Measurements from ENCODE around the gene CTDP1.
"Not testable (repeated sequence)": the region's sequence is repeated elsewhere in the genome, so short reads cannot be mapped to it uniquely, and the experiment has no call there.

Gene CTDP1

DNA sequence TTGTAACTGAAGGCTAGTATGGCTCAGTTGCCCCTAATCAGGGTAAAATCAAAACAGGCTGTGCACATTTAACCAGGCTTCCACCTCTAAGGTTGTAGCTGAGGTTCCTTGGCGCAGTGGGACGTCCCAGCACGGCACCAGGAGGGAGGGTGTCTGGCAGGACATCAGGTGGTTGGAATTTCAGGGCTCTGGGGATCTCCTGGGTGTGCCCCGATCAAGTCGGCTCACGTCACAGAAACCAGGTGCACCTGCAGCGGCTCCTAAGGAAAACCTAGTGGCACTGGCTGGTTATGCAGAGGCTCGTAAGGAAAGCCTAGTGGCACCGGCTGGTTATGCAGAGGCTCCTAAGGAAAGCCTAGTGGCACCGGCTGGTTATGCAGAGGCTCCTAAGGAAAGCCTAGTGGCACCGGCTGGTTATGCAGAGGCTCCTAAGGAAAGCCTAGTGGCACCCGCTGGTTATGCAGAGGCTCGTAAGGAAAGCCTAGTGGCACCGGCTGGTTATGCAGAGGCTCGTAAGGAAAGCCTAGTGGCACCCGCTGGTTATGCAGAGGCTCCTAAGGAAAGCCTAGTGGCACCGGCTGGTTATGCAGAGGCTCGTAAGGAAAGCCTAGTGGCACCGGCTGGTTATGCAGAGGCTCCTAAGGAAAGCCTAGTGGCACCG is 72.4 kb downstream of the CTDP1 start:
- H3K27ac ChIP-seq, H3K4me3 ChIP-seq: not testable (repeated sequence)

DNA sequence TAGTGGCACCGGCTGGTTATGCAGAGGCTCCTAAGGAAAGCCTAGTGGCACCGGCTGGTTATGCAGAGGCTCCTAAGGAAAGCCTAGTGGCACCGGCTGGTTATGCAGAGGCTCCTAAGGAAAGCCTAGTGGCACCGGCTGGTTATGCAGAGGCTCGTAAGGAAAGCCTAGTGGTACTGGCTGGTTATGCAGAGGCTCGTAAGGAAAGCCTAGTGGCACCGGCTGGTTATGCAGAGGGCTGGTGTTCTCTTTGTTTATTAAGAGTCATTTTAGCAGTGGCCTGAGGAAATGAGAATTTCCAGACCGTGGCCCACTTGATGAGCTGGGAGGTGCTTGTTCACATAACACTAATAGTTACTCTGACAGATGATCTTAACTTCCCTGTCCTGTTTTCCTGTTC is 73.3 kb downstream of the CTDP1 start:
- H3K4me3 ChIP-seq, H3K27ac ChIP-seq: not testable (repeated sequence)

DNA sequence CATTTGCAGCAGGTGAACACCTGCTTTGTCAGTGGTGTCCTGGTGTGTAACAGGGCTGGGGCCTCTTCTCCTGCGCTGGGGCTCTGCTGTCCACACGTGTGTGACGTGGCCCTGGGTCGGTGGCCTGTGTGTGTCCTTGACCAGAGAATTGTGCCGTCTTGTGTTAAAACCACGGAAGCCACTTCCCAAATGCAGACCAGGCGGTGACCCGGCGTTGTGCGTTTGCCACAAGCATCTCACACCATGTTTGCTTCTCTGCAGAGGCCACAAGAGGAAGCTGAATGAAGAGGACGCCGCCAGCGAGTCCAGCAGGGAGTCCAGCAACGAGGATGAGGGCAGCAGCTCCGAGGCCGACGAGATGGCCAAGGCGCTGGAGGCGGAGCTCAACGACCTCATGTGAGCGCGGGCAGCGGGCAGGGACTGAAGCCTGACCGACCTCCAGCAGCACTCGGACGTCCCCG is 73.8 kb downstream of the CTDP1 start:
- Histone ChIP-seq H3K27ac (no peak overlapping the region), H3K4me3 (no peak overlapping the region)

DNA sequence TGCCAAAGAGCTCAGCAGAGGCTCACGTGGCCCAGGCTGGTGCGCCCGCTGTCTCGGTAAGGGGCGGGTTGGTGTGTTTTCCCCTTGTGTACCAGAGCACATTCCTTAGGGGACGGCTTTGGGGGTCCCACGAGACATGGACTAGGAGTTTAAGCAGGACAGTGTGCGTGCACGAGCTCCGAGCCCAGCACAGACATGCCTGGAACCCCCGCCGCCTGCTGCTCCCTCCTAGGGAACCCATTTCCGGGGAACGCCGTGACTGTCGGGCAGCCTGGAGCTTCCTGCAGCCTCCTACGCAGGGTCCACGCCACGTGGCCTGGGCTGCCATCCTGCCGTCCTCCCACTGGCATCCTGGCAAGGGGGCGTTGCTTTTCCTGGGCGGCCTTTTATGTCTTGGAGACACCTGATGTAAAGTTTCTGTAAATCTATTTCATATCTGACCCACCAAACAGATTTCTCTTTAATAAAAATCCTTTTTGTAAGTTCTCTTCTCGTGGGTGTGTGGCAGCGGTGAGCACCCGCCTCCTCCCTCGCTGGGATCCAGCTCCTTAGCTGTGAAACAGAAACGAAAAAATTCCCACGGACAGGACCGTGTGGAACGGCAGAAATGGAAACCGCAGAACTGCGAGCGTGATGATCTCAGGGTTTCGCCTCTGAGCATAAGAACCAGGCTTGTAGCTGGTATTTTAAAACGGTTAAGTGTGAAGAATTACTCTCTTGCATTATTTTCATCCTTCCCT is 74.6 kb downstream of the CTDP1 start:
- no peak overlapping the region for H3K27ac ChIP-seq
- no peak overlapping the region for H3K4me3 ChIP-seq

DNA sequence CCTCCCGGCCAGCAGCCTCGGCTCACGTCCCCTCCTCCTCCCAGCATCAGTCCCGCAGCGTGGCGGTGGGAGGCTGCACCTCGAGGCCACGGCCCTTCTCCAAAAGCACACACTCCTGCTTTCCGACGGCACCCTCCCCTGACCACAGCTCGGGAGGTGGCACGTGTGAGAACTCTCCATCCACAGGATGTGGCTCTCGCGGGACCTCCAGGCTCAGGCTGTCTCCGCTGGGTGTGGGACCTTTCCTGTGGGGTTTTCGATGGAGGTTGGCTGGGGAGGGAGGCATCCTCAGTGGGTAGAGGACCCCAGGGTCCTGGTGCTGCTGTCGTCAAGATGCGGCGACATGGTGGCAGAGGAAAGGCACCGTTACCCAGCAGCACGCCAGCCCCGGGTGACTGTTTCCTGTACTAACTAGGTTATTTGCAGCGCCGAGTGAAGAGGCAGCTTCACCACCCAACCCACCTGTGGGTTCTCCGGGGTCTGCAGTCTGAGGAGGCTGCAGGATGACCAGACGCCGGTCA is 75.3 kb downstream of the CTDP1 start:
- H3K4me3 ChIP-seq: no peak overlapping the region

DNA sequence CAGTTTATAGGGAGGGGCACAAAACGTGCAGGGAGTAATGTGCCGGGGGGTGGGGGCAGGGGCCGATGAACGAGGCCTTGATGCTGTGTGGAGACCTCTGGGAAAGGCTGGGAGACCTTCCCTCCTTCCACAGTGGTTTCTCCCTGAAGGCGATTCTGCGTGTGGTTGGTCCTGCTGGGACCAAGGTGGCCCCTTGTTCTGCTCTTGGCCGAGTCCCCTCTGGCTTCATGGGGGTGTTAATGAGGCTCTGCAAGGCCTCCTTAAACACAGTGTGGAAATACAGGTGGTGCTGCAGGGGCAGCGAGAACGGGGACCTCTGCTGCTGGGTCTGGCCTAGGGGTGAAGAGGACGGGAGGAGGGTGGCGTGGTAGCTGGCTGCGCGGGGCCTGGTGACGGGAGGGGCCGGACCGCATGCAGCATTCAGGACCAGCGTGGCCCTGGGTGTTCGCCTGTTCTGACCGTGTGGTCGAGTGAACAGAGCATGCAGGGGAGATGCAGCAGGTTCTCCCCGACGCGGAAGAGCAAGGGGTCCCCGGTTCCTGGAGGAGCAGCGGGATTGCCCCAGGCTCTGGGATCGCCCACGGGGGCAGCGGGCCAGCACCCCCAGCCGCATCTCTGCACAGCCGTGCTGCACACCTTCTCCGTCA is 76.0 kb downstream of the CTDP1 start:
- Histone ChIP-seq H3K27ac (no peak overlapping the region), H3K4me3 (no peak overlapping the region)

More for the DNA sequence above, 75.3 kb downstream of the CTDP1 start:
- no peak overlapping the region for H3K27ac ChIP-seq

DNA sequence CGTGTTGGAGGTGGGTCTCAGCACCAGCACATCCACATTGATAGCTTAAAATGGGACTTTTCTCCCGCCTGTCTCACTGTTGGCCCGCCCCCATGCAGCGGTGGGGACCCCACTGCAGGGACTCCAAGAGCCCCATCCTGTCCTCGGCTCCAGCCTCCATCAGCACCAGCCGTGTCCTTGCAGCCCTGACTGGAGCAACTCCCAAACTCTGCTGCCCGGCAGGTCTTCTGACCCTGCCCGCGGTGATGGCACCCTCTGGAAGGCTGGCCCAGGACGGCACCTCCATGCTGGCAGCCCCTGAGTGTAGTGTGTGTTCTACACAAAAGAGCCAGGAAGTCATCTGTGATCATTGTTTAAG is 76.5 kb downstream of the CTDP1 start:
- Histone ChIP-seq H3K27ac (no peak overlapping the region), H3K4me3 (no peak overlapping the region)

DNA sequence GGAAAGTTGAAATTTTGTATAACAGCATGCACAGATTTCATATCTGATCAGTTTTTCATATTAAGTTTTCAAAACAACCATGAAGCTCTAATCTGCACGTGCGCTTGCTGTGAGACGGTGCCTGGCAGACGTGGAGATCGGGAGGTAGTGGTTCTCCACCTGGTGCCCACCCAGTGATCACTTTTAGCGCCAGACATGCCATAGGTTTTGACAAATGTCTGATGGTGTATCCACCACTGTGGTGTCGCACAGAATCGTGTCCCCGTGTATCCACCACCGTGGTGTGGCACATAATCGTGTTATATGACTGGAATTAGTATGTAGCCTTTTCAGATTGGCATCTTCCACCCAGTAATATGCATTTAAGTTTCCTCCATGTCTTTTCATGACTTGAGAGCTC is 77.2 kb downstream of the CTDP1 start:
- no peak overlapping the region for H3K27ac ChIP-seq
- H3K4me3 ChIP-seq: no peak overlapping the region

DNA sequence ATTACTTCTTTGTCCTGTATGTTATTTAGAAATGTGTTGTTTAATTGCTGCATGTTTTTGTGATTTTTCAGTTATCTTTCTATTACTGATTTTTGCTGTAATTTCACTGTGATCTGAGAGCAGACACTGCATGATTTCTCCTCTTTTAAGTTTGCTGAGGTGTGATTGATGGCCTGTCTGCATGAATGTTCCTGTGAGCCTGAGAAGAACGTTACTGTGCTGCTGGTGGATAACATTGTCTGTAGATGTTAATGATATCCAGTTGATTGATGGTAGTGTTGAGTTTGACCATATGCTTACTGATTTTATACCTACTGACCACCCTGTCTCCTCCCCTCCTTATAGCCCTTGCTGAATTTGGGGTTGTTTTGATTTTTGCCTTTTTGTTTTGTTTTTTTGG is 80.7 kb downstream of the CTDP1 start:
- Histone ChIP-seq H3K27ac (no peak overlapping the region), H3K4me3 (no peak overlapping the region)

DNA sequence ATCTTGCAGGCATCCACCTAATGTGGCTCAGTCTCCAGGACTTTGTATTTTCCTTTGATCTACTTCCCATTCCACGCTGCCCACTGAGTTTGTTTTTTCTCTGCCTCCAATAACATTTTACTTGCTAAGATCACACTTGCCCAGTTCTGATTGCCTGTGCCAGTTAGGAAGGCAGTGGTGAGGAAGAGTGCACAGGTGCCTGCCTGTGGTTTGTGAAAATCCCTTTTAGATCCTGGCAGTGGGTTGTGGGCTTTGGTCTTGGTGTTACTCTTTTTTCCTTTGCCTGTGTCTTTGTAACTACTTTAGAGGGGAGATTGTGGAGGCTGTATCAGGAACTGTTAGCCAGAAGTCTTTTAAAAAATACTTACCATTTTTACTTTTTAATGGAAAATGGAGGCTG is 81.3 kb downstream of the CTDP1 start:
- H3K4me3 ChIP-seq: no peak overlapping the region
- no peak overlapping the region for H3K27ac ChIP-seq

DNA sequence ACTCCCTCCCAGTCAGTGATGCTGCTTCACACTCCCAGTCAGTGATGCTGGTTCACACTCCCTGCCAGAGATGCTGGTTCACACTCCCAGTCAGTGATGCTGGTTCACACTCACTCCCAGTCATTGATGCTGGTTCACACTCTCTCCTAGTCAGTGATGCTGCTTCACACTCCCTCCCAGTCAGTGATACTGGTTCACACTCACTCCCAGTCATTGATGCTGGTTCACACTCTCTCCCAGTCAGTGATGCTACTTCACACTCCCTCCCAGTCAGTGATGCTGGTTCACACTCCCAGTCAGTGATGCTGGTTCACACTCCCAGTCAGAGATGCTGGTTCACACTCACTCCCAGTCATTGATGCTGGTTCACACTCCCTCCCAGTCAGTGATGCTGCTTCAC is 83.8 kb downstream of the CTDP1 start:
- H3K27ac ChIP-seq: no peak overlapping the region
- no peak overlapping the region for H3K4me3 ChIP-seq

DNA sequence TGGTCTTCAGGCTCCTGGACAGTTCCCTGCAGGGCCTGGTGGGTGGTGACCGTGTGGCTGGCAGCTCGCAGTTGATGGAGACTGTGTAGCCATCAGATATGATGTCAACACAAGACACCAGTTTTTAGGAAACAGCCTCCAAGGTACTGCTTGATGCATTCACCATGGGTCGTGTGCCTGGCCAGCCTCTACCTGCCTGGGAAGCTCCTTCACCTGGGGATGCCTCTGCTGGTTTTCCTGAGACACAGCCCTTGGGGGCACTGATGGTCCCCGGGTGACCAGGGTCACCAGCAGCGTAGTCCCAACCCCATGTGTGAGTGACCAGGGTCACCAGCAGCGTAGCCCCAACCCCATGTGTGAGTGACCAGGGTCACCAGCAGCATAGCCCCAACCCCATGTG is 84.5 kb downstream of the CTDP1 start:
- Histone ChIP-seq H3K27ac (no peak overlapping the region), H3K4me3 (no peak overlapping the region)

GRCh38 chr18:79765491-79766245 is 86.1 kb downstream of the CTDP1 start:
- H3K4me3 ChIP-seq: no peak overlapping the region
- H3K27ac ChIP-seq: peak overlapping the region in 1 of 21 experiments; percentile 58

DNA sequence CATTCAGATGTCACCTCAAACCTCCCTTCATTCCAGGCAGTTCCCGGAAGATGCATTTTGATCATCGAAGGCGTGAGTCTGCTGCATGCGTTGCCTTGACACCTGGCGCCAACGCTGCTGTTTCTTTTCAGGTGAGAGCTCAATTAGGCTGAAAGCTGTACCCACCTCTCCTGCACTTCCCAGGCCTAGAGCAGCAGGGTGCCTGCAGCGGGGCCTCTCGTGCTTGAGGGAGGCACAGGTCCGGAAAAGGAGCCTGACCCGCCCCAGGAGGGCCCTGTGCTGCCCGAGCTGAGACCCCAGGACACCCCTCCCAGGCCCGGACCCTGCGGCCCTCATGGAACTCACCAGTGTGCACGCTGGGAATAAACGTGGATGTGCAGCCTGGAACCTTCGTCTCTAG is 86.7 kb downstream of the CTDP1 start:
- Histone ChIP-seq H3K4me3 (no peak overlapping the region), H3K27ac (no peak overlapping the region)

DNA sequence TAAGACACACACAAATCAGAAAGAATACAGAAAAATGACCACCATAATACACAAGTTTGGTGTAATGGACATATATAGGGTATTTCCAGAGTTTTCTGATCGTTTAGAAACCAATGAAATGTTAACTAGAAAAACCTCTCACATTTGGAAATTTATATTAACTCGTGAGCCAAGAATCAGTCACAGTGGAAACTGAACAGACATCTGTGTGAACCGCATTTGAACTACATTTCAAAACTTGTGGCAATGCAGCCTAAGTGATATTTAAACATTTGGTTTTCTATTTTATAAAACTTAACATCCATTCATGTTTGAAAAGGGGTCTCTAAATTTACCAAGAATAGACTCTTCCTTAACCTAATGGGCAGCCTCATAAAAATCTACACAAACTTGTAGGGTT is 89.1 kb downstream of the CTDP1 start:
- no peak overlapping the region for H3K4me3 ChIP-seq
- H3K27ac ChIP-seq: no peak overlapping the region

DNA sequence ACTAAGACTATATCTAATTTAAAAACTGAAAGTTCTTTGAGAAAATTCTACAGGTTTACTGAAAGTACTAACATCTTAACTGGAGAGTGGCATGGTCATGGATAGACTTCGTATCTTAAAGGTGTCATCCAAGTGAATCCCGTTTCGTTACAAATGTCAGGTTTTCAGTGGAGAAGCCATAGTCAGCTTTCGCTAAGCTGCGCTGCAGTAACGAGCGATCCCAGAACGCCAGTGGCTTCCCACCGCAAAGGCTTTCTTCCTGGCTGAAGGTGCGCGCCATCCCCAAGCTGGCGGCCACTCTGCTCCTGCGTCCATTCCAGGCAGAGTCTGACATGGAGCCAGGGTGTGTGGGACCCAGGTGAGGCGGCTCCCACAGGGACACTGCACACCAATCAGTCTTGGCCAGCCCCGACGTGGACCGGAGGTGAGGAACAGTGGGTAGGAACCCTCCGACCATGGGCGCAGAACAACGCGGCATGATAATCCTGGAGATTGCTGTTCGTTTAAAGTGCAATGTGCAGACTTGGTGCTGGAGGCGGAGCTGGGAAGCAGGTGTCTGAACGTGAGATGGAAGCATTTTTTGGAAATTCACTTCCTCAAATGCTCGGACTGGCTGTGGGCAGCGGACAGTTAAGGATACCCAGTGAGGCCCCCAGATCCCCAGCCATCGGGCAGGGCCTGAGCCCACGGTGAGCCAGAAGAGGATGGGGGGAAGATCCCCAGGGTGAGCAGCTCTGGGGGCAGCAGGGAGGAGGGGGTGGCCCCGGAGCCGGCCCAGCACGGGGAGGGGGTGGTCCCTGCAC is 90.3 kb downstream of the CTDP1 start:
- Histone ChIP-seq H3K4me3 (no peak overlapping the region), H3K27ac (no peak overlapping the region)

GRCh38 chr18:79770501-79770815 is 90.9 kb downstream of the CTDP1 start:
- Histone ChIP-seq H3K4me3 (no peak overlapping the region), H3K27ac (no peak overlapping the region)

DNA sequence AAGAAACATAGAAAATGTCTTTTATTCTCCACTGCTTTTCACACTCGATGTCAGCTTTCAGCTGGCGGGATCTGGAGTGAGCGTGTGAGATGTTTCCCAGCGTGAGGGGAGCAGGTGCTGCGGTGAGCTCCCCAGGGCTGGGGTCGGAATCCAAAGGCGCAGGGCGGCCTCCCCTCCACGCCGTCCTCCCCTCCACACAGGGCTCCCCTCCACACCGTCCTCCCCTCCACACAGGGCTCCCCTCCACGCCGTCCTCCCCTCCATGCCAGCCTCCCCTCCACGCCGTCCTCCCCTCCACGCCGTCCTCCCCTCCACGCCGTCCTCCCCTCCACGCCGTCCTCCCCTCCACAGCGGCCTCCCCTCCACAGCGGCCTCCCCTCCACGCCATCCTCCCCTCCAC is 91.2 kb downstream of the CTDP1 start:
- Histone ChIP-seq H3K4me3 (no peak overlapping the region), H3K27ac (no peak overlapping the region)

DNA sequence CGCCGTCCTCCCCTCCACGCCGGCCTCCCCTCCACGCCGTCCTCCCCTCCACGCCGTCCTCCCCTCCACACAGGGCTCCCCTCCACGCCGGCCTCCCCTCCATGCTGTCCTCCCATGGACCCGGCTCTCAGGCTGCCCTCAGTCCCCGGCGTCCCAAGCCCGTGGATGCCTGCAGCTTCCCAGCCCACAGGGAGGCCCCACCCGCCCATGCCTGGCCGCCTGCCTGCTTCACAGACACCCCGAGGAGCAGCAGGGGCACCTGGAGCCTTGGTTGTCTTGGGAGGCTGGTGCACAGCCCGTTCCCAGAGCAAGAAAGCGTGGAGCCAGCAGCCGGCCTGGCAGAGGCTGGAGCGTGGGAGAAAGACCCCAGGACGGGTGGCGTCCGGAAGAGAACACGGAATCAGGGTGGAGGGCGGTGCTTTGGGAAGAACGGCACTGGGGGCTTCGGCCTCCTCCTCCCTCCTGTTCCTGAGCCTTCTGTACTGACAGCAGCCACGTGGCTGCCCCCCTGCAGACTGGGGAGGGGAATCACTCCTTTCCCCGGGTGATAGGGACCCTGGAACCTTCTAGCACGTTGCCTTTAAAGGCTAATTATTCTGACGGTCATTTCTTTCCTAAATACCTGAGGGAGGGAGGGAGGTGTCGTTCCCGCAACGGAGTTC is 92.0 kb downstream of the CTDP1 start:
- Histone ChIP-seq H3K27ac (no peak overlapping the region), H3K4me3 (no peak overlapping the region)
